ENCODE measurements around the gene ZNF205.
"Not testable (repeated sequence)": the region's sequence is repeated elsewhere in the genome, so short reads cannot be mapped to it uniquely, and the experiment has no call there.

The ZNF205 gene

GRCh38 chr16:3072576-3073263, 39.7 kb upstream of the ZNF205 start:
- H3K36me3 ChIP-seq (ENCODE audit: control insufficient read depth, insufficient read depth, low read length, severe bottlenecking); H3K9me3 ChIP-seq (ENCODE audit: control insufficient read depth, low read length); H3K4me1 ChIP-seq (ENCODE audit: control insufficient read depth, insufficient read depth, low read length); H3K4me3 ChIP-seq (ENCODE audit: low read length); DNase-seq (ENCODE audit: low read depth); H3K9ac ChIP-seq (ENCODE audit: low read length): not testable (repeated sequence)
- H3K27me3 ChIP-seq (replicated peaks; ENCODE audit: control insufficient read depth, insufficient read depth, low read length): peaks cover 27% of the 10 kb centered on the region

GRCh38 chr16:3073448-3073847, 38.9 kb upstream of the ZNF205 start:
- no peak overlapping the region for H3K4me3 ChIP-seq (ENCODE audit: low read length)
- no peaks in the 10 kb centered on the region for H3K9me3 ChIP-seq (ENCODE audit: control insufficient read depth, low read length)
- no peak for DNase-seq (ENCODE audit: low read depth)
- no peaks in the 10 kb centered on the region for H3K36me3 ChIP-seq (ENCODE audit: control insufficient read depth, insufficient read depth, low read length, severe bottlenecking)
- H3K27me3 ChIP-seq (replicated peaks; ENCODE audit: control insufficient read depth, insufficient read depth, low read length): peaks cover 29% of the 10 kb centered on the region
- H3K4me1 ChIP-seq (ENCODE audit: control insufficient read depth, insufficient read depth, low read length): no peaks in the 10 kb centered on the region
- no peak overlapping the region for H3K9ac ChIP-seq (ENCODE audit: low read length)

- Histone ChIP-seq H3K4me1 (ENCODE audit: control insufficient read depth, insufficient read depth, low read length) (no peaks in the 10 kb centered on the region), H3K4me3 (ENCODE audit: low read length) (no peak overlapping the region), H3K9ac (ENCODE audit: low read length) (no peak overlapping the region), H3K27me3 (replicated peaks; ENCODE audit: control insufficient read depth, insufficient read depth, low read length) (peaks cover 31% of the 10 kb centered on the region), H3K36me3 (ENCODE audit: control insufficient read depth, insufficient read depth, low read length, severe bottlenecking) (no peaks in the 10 kb centered on the region), H3K9me3 (ENCODE audit: control insufficient read depth, low read length) (no peaks in the 10 kb centered on the region)
- no peak for DNase-seq (ENCODE audit: low read depth)
Observed at GRCh38 chr16:3074860-3075522, 37.4 kb upstream of the ZNF205 start.

GRCh38 chr16:3075523-3075915, 36.9 kb upstream of the ZNF205 start:
- Histone ChIP-seq H3K4me3 (ENCODE audit: low read length) (no peak overlapping the region), H3K4me1 (ENCODE audit: control insufficient read depth, insufficient read depth, low read length) (no peaks in the 10 kb centered on the region), H3K9me3 (ENCODE audit: control insufficient read depth, low read length) (no peaks in the 10 kb centered on the region), H3K27me3 (replicated peaks; ENCODE audit: control insufficient read depth, insufficient read depth, low read length) (peaks cover 31% of the 10 kb centered on the region), H3K36me3 (ENCODE audit: control insufficient read depth, insufficient read depth, low read length, severe bottlenecking) (no peaks in the 10 kb centered on the region), H3K9ac (ENCODE audit: low read length) (no peak overlapping the region)
- no peak for DNase-seq (ENCODE audit: low read depth)

- H3K9ac ChIP-seq (ENCODE audit: low read length); H3K4me3 ChIP-seq (ENCODE audit: low read length); DNase-seq (ENCODE audit: low read depth); H3K4me1 ChIP-seq (ENCODE audit: control insufficient read depth, insufficient read depth, low read length); H3K36me3 ChIP-seq (ENCODE audit: control insufficient read depth, insufficient read depth, low read length, severe bottlenecking); H3K9me3 ChIP-seq (ENCODE audit: control insufficient read depth, low read length): not testable (repeated sequence)
- H3K27me3 ChIP-seq (replicated peaks; ENCODE audit: control insufficient read depth, insufficient read depth, low read length): peaks cover 36% of the 10 kb centered on the region
Observed at GRCh38 chr16:3075946-3076345, 36.4 kb upstream of the ZNF205 start.

GRCh38 chr16:3076577-3076976, 35.8 kb upstream of the ZNF205 start:
- no peak overlapping the region for H3K9ac ChIP-seq (ENCODE audit: low read length)
- H3K27me3 ChIP-seq (replicated peaks; ENCODE audit: control insufficient read depth, insufficient read depth, low read length): peaks cover 33% of the 10 kb centered on the region
- no peaks in the 10 kb centered on the region for H3K9me3 ChIP-seq (ENCODE audit: control insufficient read depth, low read length)
- DNase-seq (ENCODE audit: low read depth): no peak
- no peak overlapping the region for H3K4me3 ChIP-seq (ENCODE audit: low read length)
- H3K4me1 ChIP-seq (ENCODE audit: control insufficient read depth, insufficient read depth, low read length): no peaks in the 10 kb centered on the region
- no peaks in the 10 kb centered on the region for H3K36me3 ChIP-seq (ENCODE audit: control insufficient read depth, insufficient read depth, low read length, severe bottlenecking)

GRCh38 chr16:3080024-3080423, 32.4 kb upstream of the ZNF205 start:
- Histone ChIP-seq H3K27me3 (replicated peaks; ENCODE audit: control insufficient read depth, insufficient read depth, low read length) (peaks cover 24% of the 10 kb centered on the region), H3K9ac (ENCODE audit: low read length) (no peak overlapping the region)
- DNase-seq (ENCODE audit: low read depth): no peak

GRCh38 chr16:3081957-3082356, 30.4 kb upstream of the ZNF205 start:
- H3K9ac ChIP-seq (ENCODE audit: low read length); H3K4me3 ChIP-seq (ENCODE audit: low read length); H3K9me3 ChIP-seq (ENCODE audit: control insufficient read depth, low read length); H3K36me3 ChIP-seq (ENCODE audit: control insufficient read depth, insufficient read depth, low read length, severe bottlenecking); H3K4me1 ChIP-seq (ENCODE audit: control insufficient read depth, insufficient read depth, low read length); DNase-seq (ENCODE audit: low read depth): not testable (repeated sequence)
- H3K27me3 ChIP-seq (replicated peaks; ENCODE audit: control insufficient read depth, insufficient read depth, low read length): peaks cover 15% of the 10 kb centered on the region

More at GRCh38 chr16:3080024-3080423, 32.4 kb upstream of the ZNF205 start:
- Histone ChIP-seq H3K4me1 (ENCODE audit: control insufficient read depth, insufficient read depth, low read length) (no peaks in the 10 kb centered on the region), H3K36me3 (ENCODE audit: control insufficient read depth, insufficient read depth, low read length, severe bottlenecking) (no peaks in the 10 kb centered on the region), H3K9me3 (ENCODE audit: control insufficient read depth, low read length) (no peaks in the 10 kb centered on the region), H3K4me3 (ENCODE audit: low read length) (no peak overlapping the region)

GRCh38 chr16:3083408-3083807, 29.0 kb upstream of the ZNF205 start:
- not testable (repeated sequence) for H3K9ac ChIP-seq (ENCODE audit: low read length); H3K4me3 ChIP-seq (ENCODE audit: low read length); H3K36me3 ChIP-seq (ENCODE audit: control insufficient read depth, insufficient read depth, low read length, severe bottlenecking); H3K4me1 ChIP-seq (ENCODE audit: control insufficient read depth, insufficient read depth, low read length); H3K9me3 ChIP-seq (ENCODE audit: control insufficient read depth, low read length); DNase-seq (ENCODE audit: low read depth)
- peaks cover 24% of the 10 kb centered on the region for H3K27me3 ChIP-seq (replicated peaks; ENCODE audit: control insufficient read depth, insufficient read depth, low read length)

- Histone ChIP-seq H3K36me3 (ENCODE audit: control insufficient read depth, insufficient read depth, low read length, severe bottlenecking) (no peaks in the 10 kb centered on the region), H3K4me3 (ENCODE audit: low read length) (no peak overlapping the region), H3K9me3 (ENCODE audit: control insufficient read depth, low read length) (no peaks in the 10 kb centered on the region), H3K9ac (ENCODE audit: low read length) (no peak overlapping the region), H3K4me1 (ENCODE audit: control insufficient read depth, insufficient read depth, low read length) (no peaks in the 10 kb centered on the region), H3K27me3 (replicated peaks; ENCODE audit: control insufficient read depth, insufficient read depth, low read length) (peaks cover 26% of the 10 kb centered on the region)
- DNase-seq (ENCODE audit: low read depth): no peak
Observed at GRCh38 chr16:3084491-3084890, 27.9 kb upstream of the ZNF205 start.

GRCh38 chr16:3084969-3085670, 27.3 kb upstream of the ZNF205 start:
- Histone ChIP-seq H3K27me3 (replicated peaks; ENCODE audit: control insufficient read depth, insufficient read depth, low read length) (peaks cover 26% of the 10 kb centered on the region), H3K9me3 (ENCODE audit: control insufficient read depth, low read length) (no peaks in the 10 kb centered on the region), H3K4me3 (ENCODE audit: low read length) (no peak overlapping the region), H3K9ac (ENCODE audit: low read length) (no peak overlapping the region), H3K4me1 (ENCODE audit: control insufficient read depth, insufficient read depth, low read length) (no peaks in the 10 kb centered on the region), H3K36me3 (ENCODE audit: control insufficient read depth, insufficient read depth, low read length, severe bottlenecking) (no peaks in the 10 kb centered on the region)
- DNase-seq (ENCODE audit: low read depth): no peak
